ENCODE results near the gene LSM6. TPM values are rescaled to one million over a fixed set of nuclear protein-coding genes. Genes with fewer than 3 reads are reported as not detected.

Gene LSM6
- total and polyA plus RNA-seq, 9 donors: 19.6 to 48.5 (median 28.3) TPM

GRCh38 chr4:146232131-146232722, 56.7 kb downstream of the LSM6 start:
- no peak overlapping the region for H3K27ac ChIP-seq

GRCh38 chr4:146235654-146236177, 60.2 kb downstream of the LSM6 start:
- intact Hi-C loops (cut with DNase I): no loop called here

More at GRCh38 chr4:146232131-146232722, 56.7 kb downstream of the LSM6 start:
- intact Hi-C loops (cut with DNase I): no loop called here
- WGBS, 3 donors: 94 to 96% (median 95%) methylated on average over 1 of the region's 1 CpG
- Histone ChIP-seq H3K4me3 (no peak overlapping the region), H3K4me1 (ENCODE audit: insufficient read depth) (no peaks in the 10 kb centered on the region), H3K36me3 (no peaks in the 10 kb centered on the region), H3K27me3 (no peaks in the 10 kb centered on the region), H3K9me3 (no peaks in the 10 kb centered on the region)
- DNase-seq: no peak
- TF ChIP-seq EP300 (IDR thresholded peaks at IDR 0.05) (no peak), CTCF (IDR thresholded peaks at IDR 0.05) (no peak)

GRCh38 chr4:146236216-146236615, 60.7 kb downstream of the LSM6 start:
- Histone ChIP-seq H3K4me3 (no peak overlapping the region), H3K27ac (no peak overlapping the region), H3K4me1 (ENCODE audit: insufficient read depth) (no peaks in the 10 kb centered on the region), H3K27me3 (no peaks in the 10 kb centered on the region), H3K36me3 (no peaks in the 10 kb centered on the region), H3K9me3 (no peaks in the 10 kb centered on the region)
- intact Hi-C loops (cut with DNase I): no loop called here
- WGBS, 3 donors: 69 to 76% (median 74%) methylated on average over 5 of the region's 5 CpGs
- TF ChIP-seq POLR2A (IDR thresholded peaks at IDR 0.05) (no peak), EP300 (IDR thresholded peaks at IDR 0.05) (no peak), CTCF (IDR thresholded peaks at IDR 0.05) (no peak)
- no peak for DNase-seq

More at GRCh38 chr4:146235654-146236177, 60.2 kb downstream of the LSM6 start:
- 84 to 88% (median 87%) methylated on average over 8 of the region's 8 CpGs for WGBS, 3 donors
- Histone ChIP-seq H3K27ac (no peak overlapping the region), H3K9me3 (no peaks in the 10 kb centered on the region), H3K4me1 (ENCODE audit: insufficient read depth) (no peaks in the 10 kb centered on the region), H3K27me3 (no peaks in the 10 kb centered on the region), H3K4me3 (no peak overlapping the region), H3K36me3 (no peaks in the 10 kb centered on the region)
- no peak for DNase-seq
- no peak for TF ChIP-seq POLR2A (IDR thresholded peaks at IDR 0.05)
- TF ChIP-seq EP300 (IDR thresholded peaks at IDR 0.05): no peak
- TF ChIP-seq CTCF (IDR thresholded peaks at IDR 0.05): no peak

- TF ChIP-seq EP300 (IDR thresholded peaks at IDR 0.05): no peak
- TF ChIP-seq POLR2A (IDR thresholded peaks at IDR 0.05): no peak
- no peak for TF ChIP-seq CTCF (IDR thresholded peaks at IDR 0.05)
- no peak for DNase-seq
- intact Hi-C loops (cut with DNase I): no loop called here
- Histone ChIP-seq H3K9me3 (no peaks in the 10 kb centered on the region), H3K36me3 (no peaks in the 10 kb centered on the region), H3K4me3 (no peak overlapping the region), H3K27me3 (no peaks in the 10 kb centered on the region), H3K4me1 (ENCODE audit: insufficient read depth) (peaks cover 2% of the 10 kb centered on the region), H3K27ac (no peak overlapping the region)
- 60 to 74% (median 67%) methylated on average over 6 of the region's 6 CpGs for WGBS, 3 donors
These were observed 61.6 kb downstream of the LSM6 start for GRCh38 chr4:146237092-146237491.

All from ovary (tissue), 9 donors.